Neural progenitor cell (in vitro differentiated cells): ENCODE data around the gene UBXN11. TPM values are rescaled to one million over a fixed set of nuclear protein-coding genes. Genes with fewer than 3 reads are reported as not detected.

ENCODE experiments used
- DNase-seq: peaks from one replicate; pipeline ENCODE4 v3.0.0-alpha.2; 2016; ENCODE audit warnings: low spot score
- H2AFZ ChIP-seq: fragments of 200-600 bp; sonication (generic); replicated peaks from 2 replicates; pipeline ENCODE4 v1.6.1; 2016; ENCODE audit warnings: antibody characterized with exemption
- H3F3A ChIP-seq: fragments of 200-600 bp; sonication (generic); 2 replicates; pipeline ENCODE4 v1.6.1; 2016; ENCODE audit warnings: antibody characterized with exemption, low read depth
- H3K27ac ChIP-seq: fragments of 200-600 bp; sonication (generic); 2 replicates; pipeline ENCODE4 v1.5.1; 2016; ENCODE audit warnings: mild to moderate bottlenecking
- H3K27me3 ChIP-seq: fragments of 200-600 bp; sonication (generic); 2 replicates; pipeline ENCODE4 v1.6.1; 2016; ENCODE audit warnings: mild to moderate bottlenecking, moderate library complexity
- H3K36me3 ChIP-seq: fragments of 200-600 bp; sonication (generic); 2 replicates; pipeline ENCODE4 v1.5.1; 2016
- H3K4me1 ChIP-seq: fragments of 200-600 bp; sonication (generic); 2 replicates; pipeline ENCODE4 v1.6.1; 2016; ENCODE audit warnings: mixed run types
- H3K4me2 ChIP-seq: fragments of 200-600 bp; sonication (generic); 2 replicates; pipeline ENCODE4 v1.6.1; 2016
- H3K4me3 ChIP-seq: fragments of 200-600 bp; sonication (generic); 2 replicates; pipeline ENCODE4 v1.5.1; 2016
- H3K79me2 ChIP-seq: fragments of 200-600 bp; sonication (generic); 2 replicates; pipeline ENCODE4 v1.6.1; 2016; ENCODE audit warnings: low read depth
- H3K9ac ChIP-seq: fragments of 200-600 bp; sonication (generic); 2 replicates; pipeline ENCODE4 v1.6.1; 2016
- H3K9me3 ChIP-seq: fragments of 200-600 bp; sonication (generic); 2 replicates; pipeline ENCODE4 v1.5.1; 2016; ENCODE audit warnings: low read depth
- H4K20me1 ChIP-seq: fragments of 200-600 bp; sonication (generic); 2 replicates; pipeline ENCODE4 v1.6.1; 2016; ENCODE audit warnings: low read depth
- H3K27ac Mint-ChIP-seq: 3 replicates; pipeline ENCODE4 v1.8.0; 2021; ENCODE audit warnings: mixed read lengths
- H3K27me3 Mint-ChIP-seq: 2 replicates; pipeline ENCODE4 v1.8.0; 2022; ENCODE audit warnings: low read depth, mild to moderate bottlenecking, inconsistent platforms, moderate library complexity, mixed read lengths; ENCODE audit not compliant: insufficient read depth
- H3K36me3 Mint-ChIP-seq: 3 replicates; pipeline ENCODE4 v1.8.0; 2021; ENCODE audit warnings: mixed read lengths
- H3K4me1 Mint-ChIP-seq: 3 replicates; pipeline ENCODE4 v1.8.0; 2021; ENCODE audit warnings: mixed read lengths
- H3K4me3 Mint-ChIP-seq: 3 replicates; pipeline ENCODE4 v1.8.0; 2021; ENCODE audit warnings: mild to moderate bottlenecking, moderate library complexity, mixed read lengths
- H3K9me3 Mint-ChIP-seq: 3 replicates; pipeline ENCODE4 v1.8.0; 2020; ENCODE audit warnings: mixed read lengths
- CTCF ChIP-seq: fragments of 200-600 bp; sonication (generic); IDR thresholded peaks from 2 replicates; pipeline ENCODE4 v1.5.1; 2017; ENCODE audit warnings: antibody characterized with exemption, mild to moderate bottlenecking
- EZH2 ChIP-seq: fragments of 200-600 bp; sonication (generic); IDR thresholded peaks from 2 replicates; pipeline ENCODE4 v1.6.1; 2017; ENCODE audit warnings: antibody characterized with exemption, mild to moderate bottlenecking, moderate library complexity
- EZH2phosphoT487 ChIP-seq: fragments of 200-600 bp; sonication (generic); IDR thresholded peaks from 2 replicates; pipeline ENCODE4 v1.6.1; 2017; ENCODE audit warnings: antibody characterized with exemption
- total RNA-seq: library from RNA; depleted of rRNA; stranded (reverse); fragments of >200 nt; gene quantifications from 2 replicates; pipeline ENCODE4 v1.2.3, GENCODE V29; 2015; ENCODE audit warnings: low replicate concordance

The UBXN11 gene
- total RNA-seq, 1 donor from 2014 or later, result 5.9 TPM

GRCh38 chr1:26287033-26287711 lies 19.3 kb downstream of the UBXN11 start:
- Histone ChIP-seq H3K27me3 (no peaks in the 10 kb centered on the region), H3K9me3 (no peaks in the 10 kb centered on the region), H3K4me1 (peaks cover 32% of the 10 kb centered on the region), H3K27ac (no peak overlapping the region), H4K20me1 (peaks cover 4% of the 10 kb centered on the region), H3K9ac (no peak overlapping the region), H3K4me3 (no peak overlapping the region), H3K36me3 (no peaks in the 10 kb centered on the region), H2AFZ (no peak overlapping the region), H3F3A (peaks cover 9% of the 10 kb centered on the region), H3K4me2 (no peak overlapping the region), H3K79me2 (peaks cover 6% of the 10 kb centered on the region)
- TF ChIP-seq CTCF (no peak), EZH2phosphoT487 (no peak), EZH2 (no peak)
- Mint-ChIP-seq H3K9me3 (no peaks in the 10 kb centered on the region), H3K36me3 (no peaks in the 10 kb centered on the region), H3K4me1 (peaks cover 69% of the 10 kb centered on the region), H3K27ac (peak overlapping the region; percentile 17), H3K27me3 (peaks cover 13% of the 10 kb centered on the region), H3K4me3 (no peak overlapping the region)
- DNase-seq, result no peak

DNA sequence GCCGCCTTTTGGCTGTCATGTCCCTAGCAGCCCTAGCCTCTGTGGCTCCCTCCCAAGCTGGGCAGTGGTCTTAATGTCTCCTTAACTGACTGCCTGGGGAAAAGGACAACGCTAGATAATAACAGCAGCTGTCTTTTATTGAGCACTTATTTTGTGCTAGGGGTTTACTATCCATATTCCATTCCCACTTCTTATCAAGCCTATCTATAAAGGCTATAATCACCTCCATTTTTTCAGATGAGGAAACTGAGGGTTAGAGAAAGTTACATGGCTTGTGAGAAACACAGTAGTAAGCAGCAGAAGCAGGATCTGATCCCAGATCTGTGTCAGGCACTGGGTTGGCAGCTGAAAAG lies 20.4 kb downstream of the UBXN11 start:
- TF ChIP-seq EZH2, result no peak
- TF ChIP-seq EZH2phosphoT487, result no peak
- TF ChIP-seq CTCF, result no peak
- DNase-seq, result no peak
- H3K4me3 ChIP-seq, result no peak overlapping the region
- no peak overlapping the region for H3K27ac ChIP-seq
- H2AFZ ChIP-seq, result no peak overlapping the region
- Mint-ChIP-seq H3K27ac (no peak overlapping the region), H3K4me1 (peaks cover 68% of the 10 kb centered on the region), H3K27me3 (peaks cover 10% of the 10 kb centered on the region), H3K4me3 (no peak overlapping the region), H3K9me3 (no peaks in the 10 kb centered on the region), H3K36me3 (peaks cover 3% of the 10 kb centered on the region)
- H3K9ac ChIP-seq, result no peak overlapping the region
- peaks cover 18% of the 10 kb centered on the region for H3F3A ChIP-seq
- no peak overlapping the region for H3K4me2 ChIP-seq
- H3K27me3 ChIP-seq, result no peaks in the 10 kb centered on the region
- H3K4me1 ChIP-seq, result peaks cover 37% of the 10 kb centered on the region
- peaks cover 11% of the 10 kb centered on the region for H3K79me2 ChIP-seq
- no peaks in the 10 kb centered on the region for H3K36me3 ChIP-seq
- H4K20me1 ChIP-seq, result peaks cover 6% of the 10 kb centered on the region
- no peaks in the 10 kb centered on the region for H3K9me3 ChIP-seq

GRCh38 chr1:26285366-26286063 lies 20.9 kb downstream of the UBXN11 start:
- H3K27me3 ChIP-seq, result no peaks in the 10 kb centered on the region
- peaks cover 37% of the 10 kb centered on the region for H3K4me1 ChIP-seq
- H3K79me2 ChIP-seq, result peaks cover 16% of the 10 kb centered on the region
- Mint-ChIP-seq H3K9me3 (no peaks in the 10 kb centered on the region), H3K36me3 (peaks cover 3% of the 10 kb centered on the region), H3K4me3 (no peak overlapping the region), H3K27me3 (peaks cover 8% of the 10 kb centered on the region), H3K27ac (no peak overlapping the region), H3K4me1 (peaks cover 67% of the 10 kb centered on the region)
- no peak overlapping the region for H3K4me3 ChIP-seq
- H3K36me3 ChIP-seq, result no peaks in the 10 kb centered on the region
- TF ChIP-seq EZH2phosphoT487 (no peak), CTCF (peak; percentile 68)
- H3F3A ChIP-seq, result peaks cover 23% of the 10 kb centered on the region
- no peak overlapping the region for H3K9ac ChIP-seq
- peaks cover 6% of the 10 kb centered on the region for H4K20me1 ChIP-seq
- no peaks in the 10 kb centered on the region for H3K9me3 ChIP-seq
- no peak overlapping the region for H3K27ac ChIP-seq
- H2AFZ ChIP-seq, result no peak overlapping the region
- peak; percentile 82 for DNase-seq
- H3K4me2 ChIP-seq, result no peak overlapping the region
